GM12878 (cell line): Measurements from ENCODE around the gene XPO6.

Experiments
- POLR2A ChIP-seq: IDR thresholded peaks from 2 replicates; pipeline ENCODE4 v1.6.1; 2011; ENCODE audit warnings: low read depth, mild to moderate bottlenecking, low read length
- ZNF274 ChIP-seq: IDR thresholded peaks from one replicate; pipeline ENCODE4 v1.8.0; 2011; ENCODE audit not compliant: insufficient read length, insufficient read depth

DNA sequence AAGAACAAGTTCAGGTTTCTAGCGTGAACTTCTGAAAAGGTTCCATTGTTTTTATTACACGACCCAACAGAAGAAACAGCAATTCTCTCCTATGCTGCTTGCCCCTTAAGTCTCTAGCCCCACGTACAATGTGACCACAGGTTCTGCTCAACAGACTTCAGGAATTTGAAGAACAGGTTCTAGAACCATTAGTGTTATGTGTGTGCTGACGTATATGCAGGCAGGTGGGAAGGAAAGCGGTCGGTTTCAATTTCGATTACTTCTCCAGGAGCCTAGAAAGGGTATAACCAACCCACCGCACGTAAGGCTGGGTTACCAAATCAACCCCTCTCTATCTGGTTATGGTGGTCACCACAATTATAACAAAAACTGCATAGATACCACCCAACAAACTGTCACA is 39.4 kb downstream of the XPO6 start:
- TF ChIP-seq POLR2A = no peak
- TF ChIP-seq ZNF274 = no peak
